Liver (tissue), 9 donors: ENCODE results near the gene MAFF. TPM values are rescaled to one million over a fixed set of nuclear protein-coding genes. Genes with fewer than 3 reads are reported as not detected.

ENCODE experiments used
- DNase-seq: peaks from one replicate; pipeline ENCODE4 v3.0.0-alpha.2; 2017; ENCODE audit warnings: low spot score
- H3K27ac ChIP-seq, 2 donors: one replicate each; pipeline ENCODE4 v1.7.0; 2013; ENCODE audit warnings: inconsistent platforms in 2 of 2, low read length in 2 of 2, control low read depth in 1 of 2, low read depth in 1 of 2, mild to moderate bottlenecking in 1 of 2
- H3K27me3 ChIP-seq, 4 donors: one replicate each; pipeline versions ENCODE4 v1.6.1 to v1.7.0; 2013; ENCODE audit warnings: low read length in 3 of 4, inconsistent platforms in 1 of 4, mild to moderate bottlenecking in 1 of 4, moderate library complexity in 1 of 4; ENCODE audit not compliant: control insufficient read depth in 4 of 4, insufficient read depth in 4 of 4
- H3K36me3 ChIP-seq, 4 donors: one replicate each; pipeline versions ENCODE4 v1.6.1 to v1.7.0; 2013; ENCODE audit warnings: low read length in 3 of 4, mild to moderate bottlenecking in 3 of 4, low read depth in 1 of 4, moderate library complexity in 1 of 4; ENCODE audit not compliant: control insufficient read depth in 4 of 4, insufficient read depth in 3 of 4
- H3K4me1 ChIP-seq, 4 donors: one replicate each; pipeline versions ENCODE4 v1.6.1 to v1.7.0; 2013; ENCODE audit warnings: low read length in 3 of 4, mild to moderate bottlenecking in 3 of 4, moderate library complexity in 1 of 4; ENCODE audit not compliant: control insufficient read depth in 4 of 4, insufficient read depth in 4 of 4
- H3K4me3 ChIP-seq, 3 donors: one replicate each; pipeline versions ENCODE4 v1.6.1 to v1.7.0; 2013; ENCODE audit warnings: low read length in 3 of 3, control low read depth in 1 of 3, low read depth in 1 of 3, mild to moderate bottlenecking in 1 of 3
- H3K9ac ChIP-seq, 2 donors: one replicate each; pipeline ENCODE4 v1.7.0; 2013; ENCODE audit warnings: low read length in 2 of 2, mild to moderate bottlenecking in 2 of 2, moderate library complexity in 2 of 2, control low read depth in 1 of 2, low read depth in 1 of 2
- H3K9me3 ChIP-seq, 4 donors: one replicate each; pipeline versions ENCODE4 v1.6.1 to v1.7.0; 2013; ENCODE audit warnings: low read length in 3 of 4; ENCODE audit not compliant: control insufficient read depth in 4 of 4
- EGR1 ChIP-seq, 2 donors: IDR thresholded peaks; 2 replicates each; pipeline ENCODE4 v1.6.1; 2016 to 2018; ENCODE audit warnings: antibody characterized with exemption in 2 of 2, low read depth in 2 of 2
- GABPA ChIP-seq, 2 donors: IDR thresholded peaks in 1 of 2; conservative IDR thresholded peaks in 1 of 2; 2 replicates each; pipeline ENCODE4 v1.6.1; 2016; ENCODE audit warnings: antibody characterized with exemption in 2 of 2, mild to moderate bottlenecking in 1 of 2, moderate library complexity in 1 of 2
- HNF4A ChIP-seq, 2 donors: conservative IDR thresholded peaks; 2 replicates each; pipeline ENCODE4 v1.6.1; 2016; ENCODE audit warnings: antibody characterized with exemption in 2 of 2, mild to moderate bottlenecking in 2 of 2
- HNF4G ChIP-seq: IDR thresholded peaks from 2 replicates; pipeline ENCODE4 v1.6.1; 2016; ENCODE audit warnings: antibody characterized with exemption
- JUND ChIP-seq, 2 donors: IDR thresholded peaks; 2 replicates each; pipeline ENCODE4 v1.6.1; 2016; ENCODE audit warnings: antibody characterized with exemption in 2 of 2
- NR2F2 ChIP-seq: IDR thresholded peaks from 2 replicates; pipeline ENCODE4 v1.6.1; 2016; ENCODE audit warnings: antibody characterized with exemption
- RAD21 ChIP-seq, 2 donors: IDR thresholded peaks; 2 replicates each; pipeline ENCODE4 v1.6.1; 2016; ENCODE audit warnings: antibody characterized with exemption in 2 of 2, mild to moderate bottlenecking in 2 of 2
- TAF1 ChIP-seq: conservative IDR thresholded peaks from 2 replicates; pipeline ENCODE4 v1.6.1; 2016; ENCODE audit warnings: antibody characterized with exemption, mild to moderate bottlenecking
- ZBTB33 ChIP-seq: IDR thresholded peaks from 2 replicates; pipeline ENCODE4 v1.6.1; 2016; ENCODE audit warnings: antibody characterized with exemption
- WGBS: extraction: QIAGEN DNeasy Blood & Tissue Kit; methylation state at CpG from one replicate; pipeline ENCODE4 v1.1.7; 2013; 5-methylcytosine and 5-hydroxymethylcytosine counted together
- polyA plus RNA-seq, 2 donors: library from polyadenylated mRNA; stranded (reverse) in 1 of 2; unstranded in 1 of 2; fragments of 200-250 nt in 1 of 2; fragments of >200 nt in 1 of 2; fragmentation: Nextera tagmentation in 1 of 2; extraction: Ambion mirVana in 1 of 2; gene quantifications; one replicate each; pipeline versions ENCODE4 v1.2.1 to v1.2.3, GENCODE V29; 2013 to 2015
- total RNA-seq, 2 donors: library from RNA; depleted of rRNA; stranded (reverse); fragments of >200 nt; gene quantifications; one replicate each; pipeline ENCODE4 v1.2.3, GENCODE V29; 2014
- TF ChIP-seq, protein P1 (sequence below): IDR thresholded peaks from 2 replicates; pipeline ENCODE4 v1.6.1; 2016; ENCODE audit warnings: antibody characterized with exemption
- TF ChIP-seq, protein P2 (sequence below): IDR thresholded peaks from 2 replicates; pipeline ENCODE4 v1.6.1; 2016; ENCODE audit warnings: antibody characterized with exemption, mild to moderate bottlenecking
- TF ChIP-seq, protein P3 (sequence below): IDR thresholded peaks from 2 replicates; pipeline ENCODE4 v1.6.1; 2016; ENCODE audit warnings: antibody characterized with exemption
- donor health status: healthy.
- donor health status: healthy.
- donor health status: healthy.
- donor health status: healthy.
- donor health status: healthy.

MAFF gene
- total and polyA plus RNA-seq, 4 donors = 1.4 to 3.3 (median 2.0) TPM

DNA sequence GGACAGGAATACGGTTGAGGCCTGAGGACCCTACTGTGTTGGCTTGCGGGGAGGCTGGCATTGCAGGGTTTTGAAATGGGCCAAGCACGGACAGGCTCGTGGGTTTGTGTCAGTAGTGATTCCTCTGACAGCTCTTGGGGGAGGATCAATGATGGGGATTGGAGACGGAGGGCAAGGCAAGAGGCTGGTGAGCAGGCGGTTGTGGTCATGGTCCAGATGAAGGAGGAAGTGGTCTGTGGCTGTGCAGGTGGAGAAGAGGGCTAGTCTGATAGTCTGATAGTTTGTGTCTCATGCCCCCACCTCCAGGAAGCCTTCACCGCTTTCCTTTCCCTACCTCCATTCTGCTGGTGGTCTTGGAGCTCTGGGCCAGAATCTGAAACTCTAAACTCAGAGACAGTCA is 3.0 kb downstream of the MAFF start:
- Histone ChIP-seq H3K36me3 (no peaks in the 10 kb centered on the region), H3K9ac (no peak overlapping the region), H3K4me3 (no peak overlapping the region), H3K9me3 (no peaks in the 10 kb centered on the region), H3K27me3 (no peaks in the 10 kb centered on the region), H3K4me1 (peaks cover 0 to 7% (median 3%) of the 10 kb centered on the region in 4 donors), H3K27ac (peak overlapping the region; percentile 19 to 40)
- DNase-seq = no peak
- TF ChIP-seq EGR1 (IDR thresholded peaks at IDR 0.05; ENCODE audit: low read depth in 2 of 2) (no peak), ZBTB33 (no peak), JUND (IDR thresholded peaks at IDR 0.05) (no peak)
- WGBS = 82% methylated on average over 7 of the region's 7 CpGs

GRCh38 chr22:38205261-38206128 is 3.7 kb downstream of the MAFF start:
- H3K36me3 ChIP-seq = no peaks in the 10 kb centered on the region
- H3K9ac ChIP-seq = no peak overlapping the region
- H3K4me1 ChIP-seq = peaks cover 0 to 7% (median 3%) of the 10 kb centered on the region in 4 donors
- TF ChIP-seq GABPA (IDR thresholded peaks at IDR 0.05 in 1 of 2, conservative IDR thresholded peaks at IDR 0.05 in 1 of 2) (no peak), NR2F2 (peak; percentile 7)
- H3K9me3 ChIP-seq = no peaks in the 10 kb centered on the region
- H3K4me3 ChIP-seq = no peak overlapping the region
- whole genome bisulfite sequencing = 88% methylated on average over 15 of the region's 15 CpGs
- DNase-seq = no peak
- peak overlapping the region; percentile 19 to 40 for H3K27ac ChIP-seq
- no peaks in the 10 kb centered on the region for H3K27me3 ChIP-seq

DNA sequence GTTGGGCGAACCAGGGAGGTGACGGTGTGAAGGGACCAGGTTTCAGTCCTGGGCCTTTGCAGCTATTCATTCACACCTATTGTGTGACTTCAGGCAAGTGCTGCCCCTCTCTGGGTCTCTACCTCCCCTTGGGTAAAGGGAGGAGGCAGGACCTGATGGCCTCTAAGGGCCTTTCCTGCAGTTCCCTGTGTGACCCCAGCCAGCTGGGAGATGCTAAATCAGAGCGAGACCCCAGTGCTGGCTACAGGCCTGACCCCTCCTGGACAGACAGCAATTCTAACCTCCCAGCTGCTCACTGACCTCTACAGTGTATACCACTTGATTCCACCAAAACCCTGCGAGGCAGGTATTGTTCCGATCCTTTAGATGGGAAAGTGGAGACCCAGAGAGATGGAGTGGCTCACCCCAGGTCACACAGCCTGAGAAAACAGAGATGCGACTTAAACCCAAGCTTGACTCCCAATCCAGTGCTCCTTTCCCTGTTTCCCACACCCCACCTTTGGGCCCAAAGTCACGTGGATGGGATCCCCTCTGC is 6.2 kb downstream of the MAFF start:
- no peaks in the 10 kb centered on the region for H3K36me3 ChIP-seq
- H3K4me3 ChIP-seq = no peak overlapping the region
- no peaks in the 10 kb centered on the region for H3K27me3 ChIP-seq
- TF ChIP-seq TAF1 (no peak), EGR1 (IDR thresholded peaks at IDR 0.05; ENCODE audit: low read depth in 2 of 2) (no peak), HNF4A (conservative IDR thresholded peaks at IDR 0.05) (no peak), RAD21 (IDR thresholded peaks at IDR 0.05) (no peak), JUND (IDR thresholded peaks at IDR 0.05) (no peak), HNF4G (no peak)
- TF ChIP-seq, protein P1, sequence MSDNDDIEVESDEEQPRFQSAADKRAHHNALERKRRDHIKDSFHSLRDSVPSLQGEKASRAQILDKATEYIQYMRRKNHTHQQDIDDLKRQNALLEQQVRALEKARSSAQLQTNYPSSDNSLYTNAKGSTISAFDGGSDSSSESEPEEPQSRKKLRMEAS = no peak
- TF ChIP-seq, protein P2, sequence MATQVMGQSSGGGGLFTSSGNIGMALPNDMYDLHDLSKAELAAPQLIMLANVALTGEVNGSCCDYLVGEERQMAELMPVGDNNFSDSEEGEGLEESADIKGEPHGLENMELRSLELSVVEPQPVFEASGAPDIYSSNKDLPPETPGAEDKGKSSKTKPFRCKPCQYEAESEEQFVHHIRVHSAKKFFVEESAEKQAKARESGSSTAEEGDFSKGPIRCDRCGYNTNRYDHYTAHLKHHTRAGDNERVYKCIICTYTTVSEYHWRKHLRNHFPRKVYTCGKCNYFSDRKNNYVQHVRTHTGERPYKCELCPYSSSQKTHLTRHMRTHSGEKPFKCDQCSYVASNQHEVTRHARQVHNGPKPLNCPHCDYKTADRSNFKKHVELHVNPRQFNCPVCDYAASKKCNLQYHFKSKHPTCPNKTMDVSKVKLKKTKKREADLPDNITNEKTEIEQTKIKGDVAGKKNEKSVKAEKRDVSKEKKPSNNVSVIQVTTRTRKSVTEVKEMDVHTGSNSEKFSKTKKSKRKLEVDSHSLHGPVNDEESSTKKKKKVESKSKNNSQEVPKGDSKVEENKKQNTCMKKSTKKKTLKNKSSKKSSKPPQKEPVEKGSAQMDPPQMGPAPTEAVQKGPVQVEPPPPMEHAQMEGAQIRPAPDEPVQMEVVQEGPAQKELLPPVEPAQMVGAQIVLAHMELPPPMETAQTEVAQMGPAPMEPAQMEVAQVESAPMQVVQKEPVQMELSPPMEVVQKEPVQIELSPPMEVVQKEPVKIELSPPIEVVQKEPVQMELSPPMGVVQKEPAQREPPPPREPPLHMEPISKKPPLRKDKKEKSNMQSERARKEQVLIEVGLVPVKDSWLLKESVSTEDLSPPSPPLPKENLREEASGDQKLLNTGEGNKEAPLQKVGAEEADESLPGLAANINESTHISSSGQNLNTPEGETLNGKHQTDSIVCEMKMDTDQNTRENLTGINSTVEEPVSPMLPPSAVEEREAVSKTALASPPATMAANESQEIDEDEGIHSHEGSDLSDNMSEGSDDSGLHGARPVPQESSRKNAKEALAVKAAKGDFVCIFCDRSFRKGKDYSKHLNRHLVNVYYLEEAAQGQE = no peak
- TF ChIP-seq, protein P3, sequence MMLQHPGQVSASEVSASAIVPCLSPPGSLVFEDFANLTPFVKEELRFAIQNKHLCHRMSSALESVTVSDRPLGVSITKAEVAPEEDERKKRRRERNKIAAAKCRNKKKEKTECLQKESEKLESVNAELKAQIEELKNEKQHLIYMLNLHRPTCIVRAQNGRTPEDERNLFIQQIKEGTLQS = no peak
- H3K9ac ChIP-seq = no peak overlapping the region
- H3K9me3 ChIP-seq = no peaks in the 10 kb centered on the region
- no peak overlapping the region for H3K27ac ChIP-seq
- H3K4me1 ChIP-seq = peaks cover 0 to 7% (median 2%) of the 10 kb centered on the region in 4 donors
- DNase-seq = no peak
- WGBS = 95% methylated on average over 7 of the region's 7 CpGs
